Renal cortex interstitium (tissue), 11 donors: ENCODE data around the gene RNF32. TPM values are rescaled to one million over a fixed set of nuclear protein-coding genes. Genes with fewer than 3 reads are reported as not detected.

Source experiments
- DNase-seq, 11 donors: peaks; one replicate each; pipeline ENCODE4 v3.0.0-alpha.2; 2013; ENCODE audit warnings: low read depth in 9 of 11, low spot score in 4 of 11; ENCODE audit errors: extremely low read depth in 1 of 11
- polyA plus RNA-seq, 3 donors: library from polyadenylated mRNA; unstranded; fragments of 120-200 nt; gene quantifications; one replicate each; pipeline ENCODE4 v1.2.1, GENCODE V29; 2013; ENCODE audit not compliant: insufficient read length in 3 of 3

The RNF32 gene
- polyA plus RNA-seq, 3 donors = 2.7 to 3.7 (median 2.9) TPM

- no peak for DNase-seq
These were observed 62.6 kb downstream of the RNF32 start for GRCh38 chr7:156703209-156703608.

- DNase-seq = no peak
These were observed 63.4 kb downstream of the RNF32 start for GRCh38 chr7:156703773-156704482.

GRCh38 chr7:156722043-156722826, 81.7 kb downstream of the RNF32 start:
- DNase-seq = no peak

GRCh38 chr7:156725073-156725472, 84.5 kb downstream of the RNF32 start:
- peak in 1 of 11 donors; percentile 2 for DNase-seq

- DNase-seq = no peak
These were observed 85.4 kb downstream of the RNF32 start for GRCh38 chr7:156725936-156726335.
